Measurements from ENCODE around the gene BICDL2.
A peak's percentile ranks its signal among the peaks of the same experiment; 100 is the strongest.

BICDL2 gene

GRCh38 chr16:3023415-3023668 is 13.4 kb downstream of the BICDL2 start:
- DNase-seq = no peak

- DNase-seq = peak; percentile 10
These were observed 13.9 kb downstream of the BICDL2 start for GRCh38 chr16:3022684-3023414.

GRCh38 chr16:3022208-3022683 is 14.5 kb downstream of the BICDL2 start:
- peak; percentile 71 for DNase-seq

GRCh38 chr16:3021449-3022207 is 15.1 kb downstream of the BICDL2 start:
- peak; percentile 51 for DNase-seq

- DNase-seq = no peak
These were observed 15.9 kb downstream of the BICDL2 start for GRCh38 chr16:3020604-3021448.

- no peak for DNase-seq
These were observed 16.5 kb downstream of the BICDL2 start, which contains the start of gene TNFRSF12A for GRCh38 chr16:3020247-3020603. Gene TNFRSF12A (plus strand): TSS chr16:3020368. CDS start chr16:3020398, 30 bp downstream.

- DNase-seq = peak; percentile 49
These were observed 17.0 kb downstream of the BICDL2 start for GRCh38 chr16:3019594-3020246.

- no peak for DNase-seq
These were observed 18.8 kb downstream of the BICDL2 start, which contains the start of gene CLDN6 for GRCh38 chr16:3017794-3018506. Gene CLDN6 (minus strand): TSS chr16:3018183. CDS start chr16:3016021, 2,162 bp downstream.

GRCh38 chr16:3017344-3017743 is 19.4 kb downstream of the BICDL2 start:
- no peak for DNase-seq

- no peak for DNase-seq
These were observed 20.8 kb downstream of the BICDL2 start for GRCh38 chr16:3015865-3016521.

GRCh38 chr16:3014971-3015370 is 21.8 kb downstream of the BICDL2 start:
- no peak for DNase-seq

- DNase-seq = no peak
These were observed 22.6 kb downstream of the BICDL2 start for GRCh38 chr16:3013998-3014690.

- no peak for DNase-seq
These were observed 23.2 kb downstream of the BICDL2 start for GRCh38 chr16:3013491-3013951.

- DNase-seq = no peak
These were observed 23.8 kb downstream of the BICDL2 start, which contains the start of gene CLDN9 for GRCh38 chr16:3012828-3013420. Gene CLDN9 (plus strand): TSS chr16:3012923. CDS start chr16:3013363, 440 bp downstream.

- no peak for DNase-seq
These were observed 24.5 kb downstream of the BICDL2 start for GRCh38 chr16:3012246-3012645.

- no peak for DNase-seq
These were observed 26.2 kb downstream of the BICDL2 start for GRCh38 chr16:3010510-3010909.

GRCh38 chr16:3009568-3010390 is 27.0 kb downstream of the BICDL2 start:
- DNase-seq = no peak

GRCh38 chr16:3008690-3009037 is 28.1 kb downstream of the BICDL2 start:
- no peak for DNase-seq

- DNase-seq = peak; percentile 61
These were observed 28.6 kb downstream of the BICDL2 start for GRCh38 chr16:3007957-3008689.

All from MV-4-11 (cell line).